GM18870 (cell line): ENCODE measurements around the gene MKI67.
A peak's percentile ranks its signal among the peaks of the same experiment; 100 is the strongest.
"Not testable (repeated sequence)": the region's sequence is repeated elsewhere in the genome, so short reads cannot be mapped to it uniquely, and the experiment has no call there.

Experiments used
- ATAC-seq: cut with Tn5 transposase; IDR thresholded peaks from one replicate; pipeline ENCODE4 v1.9.1; 2021; ENCODE audit warnings: moderate library complexity; ENCODE audit not compliant: unreplicated experiment

MKI67 gene

GRCh38 chr10:128150561-128150960, 24.3 kb upstream of the MKI67 start:
- ATAC-seq, result no peak

DNA sequence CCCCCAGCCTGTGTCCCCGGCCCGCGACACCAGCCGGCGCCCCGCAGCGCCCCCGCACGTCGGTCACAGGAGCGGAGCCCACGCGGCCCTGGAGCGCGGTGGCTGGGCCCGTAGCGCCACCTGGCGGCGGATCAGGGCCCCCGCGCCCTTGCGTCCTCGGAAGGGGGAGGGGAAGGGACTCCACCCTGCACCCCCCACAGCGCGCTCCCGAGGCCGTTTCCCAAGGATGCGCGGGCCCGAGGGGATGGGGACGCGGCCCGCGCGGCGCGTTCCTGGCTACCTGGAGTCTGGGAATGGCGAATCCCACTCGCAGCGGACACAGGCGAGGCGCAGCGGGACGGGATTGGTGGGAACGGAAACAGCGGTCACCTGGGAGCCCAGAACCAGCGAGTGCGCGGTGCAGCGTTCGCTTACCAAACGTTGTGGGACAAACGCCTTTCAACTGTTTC, 23.8 kb upstream of the MKI67 start:
- peak; percentile 40 for ATAC-seq

DNA sequence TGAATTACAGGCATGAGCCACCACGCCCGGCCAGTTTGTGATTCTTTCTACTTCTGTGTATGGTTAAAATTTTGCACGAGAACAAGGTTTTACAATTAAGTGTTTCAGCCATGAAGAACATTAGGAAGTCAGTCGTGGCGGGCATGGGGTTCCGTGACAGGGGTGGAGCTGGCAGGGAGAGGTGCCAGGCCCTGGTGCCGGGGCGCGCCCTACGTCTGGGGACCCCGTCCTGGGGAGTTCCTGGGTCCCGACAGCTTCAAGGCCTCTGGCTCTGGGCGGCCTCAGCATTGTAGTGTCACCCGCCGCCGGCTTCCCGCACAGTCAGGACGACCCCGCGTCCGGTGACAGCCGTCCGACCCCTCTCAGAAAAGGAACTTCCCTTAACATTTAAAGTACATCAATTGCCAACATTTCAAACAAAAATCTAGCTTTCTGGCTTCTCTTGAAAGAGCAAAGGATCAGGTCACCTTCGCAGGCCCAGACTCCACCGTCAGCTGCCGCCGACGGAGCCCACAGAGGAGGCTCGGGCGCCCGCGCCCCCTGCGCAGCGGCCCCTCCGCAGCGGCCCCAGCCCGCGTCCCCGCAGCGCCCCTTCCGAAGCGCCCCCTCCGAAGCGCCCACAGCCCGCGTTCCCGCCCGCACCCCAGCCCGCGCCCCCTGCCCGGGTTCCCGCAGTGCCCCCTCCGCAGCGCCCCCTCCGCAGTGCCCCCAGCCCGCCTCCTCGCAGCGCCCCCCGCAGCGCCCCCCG, 23.2 kb upstream of the MKI67 start:
- no peak for ATAC-seq

DNA sequence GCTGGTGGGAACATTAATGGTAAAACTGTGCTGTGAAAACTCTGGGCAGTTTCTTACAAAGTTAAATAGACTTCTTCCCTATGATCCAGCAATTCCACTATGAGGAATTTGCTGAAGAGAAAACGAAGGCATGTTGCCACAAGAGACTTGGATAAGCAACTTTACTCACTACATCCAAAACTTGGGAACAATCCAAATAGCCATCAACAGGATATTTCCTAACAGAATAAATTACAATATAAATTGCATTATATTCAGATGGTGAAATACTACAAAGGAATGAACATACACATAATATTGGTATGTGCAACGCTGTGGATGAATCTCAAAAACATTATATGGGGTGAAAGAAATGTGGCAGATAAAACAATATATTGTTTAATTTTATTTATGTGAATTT, 21.4 kb upstream of the MKI67 start:
- no peak for ATAC-seq

- peak; percentile 61 for ATAC-seq
Observed at GRCh38 chr10:128147064-128147463, 20.8 kb upstream of the MKI67 start.

DNA sequence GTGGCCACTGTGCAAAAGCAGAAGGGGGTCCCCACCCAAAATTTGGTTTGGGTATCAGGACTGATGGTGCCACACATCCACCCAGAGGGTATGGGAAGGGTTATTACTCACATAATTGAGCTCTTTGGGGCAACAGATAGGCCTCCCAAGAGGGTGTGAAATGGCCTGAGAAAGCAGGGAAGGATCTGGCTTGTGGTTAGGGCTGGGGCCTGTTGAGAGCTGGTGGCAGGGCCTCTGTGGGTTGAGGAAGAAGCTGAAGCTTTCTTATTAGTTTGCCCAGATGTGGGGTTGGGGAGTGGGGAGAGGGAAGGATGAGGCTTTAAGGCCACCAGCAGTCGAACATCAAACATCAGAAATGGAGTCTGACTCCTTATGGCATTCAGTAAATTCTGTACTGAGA, 18.3 kb upstream of the MKI67 start:
- ATAC-seq, result no peak

- ATAC-seq, result no peak
Observed at GRCh38 chr10:128143531-128143930, 17.3 kb upstream of the MKI67 start.

DNA sequence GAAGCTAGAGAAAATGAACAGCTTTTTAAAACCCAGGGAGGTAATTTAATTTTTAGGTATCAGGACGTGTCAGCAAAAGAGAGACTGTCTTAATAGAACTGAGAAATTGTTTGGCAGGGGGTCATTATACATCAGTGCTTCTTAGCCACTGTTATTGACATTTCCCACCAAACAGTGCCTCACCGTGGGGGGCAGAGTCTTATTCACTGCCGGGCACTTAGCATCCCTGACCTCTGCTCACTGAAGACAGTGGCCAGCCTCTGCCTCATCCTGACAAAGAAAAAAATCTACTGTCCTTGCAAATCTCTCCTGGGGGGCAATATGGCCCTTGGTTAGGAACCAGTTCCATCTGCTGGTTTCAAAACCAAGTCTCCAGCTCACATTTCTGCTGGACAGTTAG, 14.2 kb upstream of the MKI67 start:
- no peak for ATAC-seq

DNA sequence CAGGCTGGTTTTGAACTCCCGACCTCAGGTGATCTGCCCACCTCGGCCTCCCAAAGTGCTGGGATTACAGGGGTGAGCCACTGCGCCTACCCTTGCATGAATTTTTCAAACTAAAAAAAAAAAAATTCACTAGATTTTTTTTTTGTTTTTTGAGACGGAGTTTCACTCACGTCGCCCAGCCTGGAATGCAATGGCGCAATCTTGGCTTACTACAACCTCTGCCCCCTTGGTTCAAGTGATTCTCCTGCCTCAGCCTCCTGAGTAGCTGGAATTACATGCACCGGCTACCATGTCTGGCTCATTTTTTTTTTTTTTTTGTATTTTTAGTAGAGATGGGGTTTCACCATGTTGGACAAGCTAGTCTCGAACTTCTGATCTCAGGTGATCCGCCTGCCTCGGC, 12.2 kb upstream of the MKI67 start:
- not testable (repeated sequence) for ATAC-seq

DNA sequence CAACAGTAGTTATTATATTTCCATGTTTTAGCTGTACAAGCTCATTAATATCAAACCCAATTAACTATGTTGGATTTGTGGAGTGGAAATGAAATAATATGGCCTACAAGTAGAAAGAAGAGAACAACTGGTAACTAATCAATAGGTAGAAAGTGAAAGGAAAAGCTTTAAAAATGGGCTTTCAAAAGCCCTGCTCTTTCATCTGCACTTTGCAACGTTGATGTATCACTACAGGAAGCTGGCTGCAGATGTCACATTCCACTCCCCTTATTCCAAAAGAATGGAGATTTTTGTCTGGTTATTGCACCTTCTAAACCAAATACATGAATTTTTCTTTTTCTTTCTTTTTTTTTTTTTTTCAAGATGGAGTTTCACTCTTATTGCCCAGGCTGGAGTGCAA, 11.7 kb upstream of the MKI67 start:
- ATAC-seq, result peak; percentile 77

- ATAC-seq, result no peak
Observed at GRCh38 chr10:128130051-128130450, 3.8 kb upstream of the MKI67 start.

- ATAC-seq, result no peak
Observed at GRCh38 chr10:128128582-128128981, 2.4 kb upstream of the MKI67 start.

- no peak for ATAC-seq
Observed at GRCh38 chr10:128125416-128125943, 743 bp downstream of the MKI67 start.

DNA sequence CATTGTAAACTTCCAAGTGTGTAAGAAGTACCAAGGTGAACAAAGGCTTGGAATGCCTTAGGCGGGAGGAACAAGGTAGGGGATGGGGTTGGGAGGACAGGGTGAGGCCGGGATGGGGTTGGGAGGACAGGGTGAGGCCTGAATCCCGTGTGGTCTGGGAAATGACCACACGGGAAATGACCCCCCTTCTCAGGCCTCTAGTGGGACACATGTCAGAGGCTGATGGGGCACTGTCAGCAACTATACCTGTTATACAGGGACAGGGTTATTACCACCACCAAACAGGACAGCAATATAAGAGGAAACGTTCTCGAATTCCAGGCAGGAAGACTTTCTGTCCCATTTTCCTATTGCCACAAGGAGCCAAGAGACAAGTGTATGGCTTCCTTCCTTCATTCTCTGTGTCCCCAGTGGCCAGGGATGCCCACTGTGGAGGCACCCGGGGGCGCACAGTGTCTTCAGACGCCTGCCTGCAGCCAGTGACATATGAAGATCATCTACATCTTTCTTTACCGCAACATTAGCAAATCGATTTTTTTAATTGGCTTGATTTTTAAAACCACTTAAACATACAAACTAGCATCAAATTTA, 1.3 kb downstream of the MKI67 start:
- ATAC-seq, result no peak

GRCh38 chr10:128123846-128124245, 2.4 kb downstream of the MKI67 start:
- no peak for ATAC-seq

- no peak for ATAC-seq
Observed at GRCh38 chr10:128122931-128123330, 3.3 kb downstream of the MKI67 start.

GRCh38 chr10:128121750-128122412, 4.3 kb downstream of the MKI67 start:
- no peak for ATAC-seq

GRCh38 chr10:128116851-128117615, 9.2 kb downstream of the MKI67 start:
- ATAC-seq, result no peak

DNA sequence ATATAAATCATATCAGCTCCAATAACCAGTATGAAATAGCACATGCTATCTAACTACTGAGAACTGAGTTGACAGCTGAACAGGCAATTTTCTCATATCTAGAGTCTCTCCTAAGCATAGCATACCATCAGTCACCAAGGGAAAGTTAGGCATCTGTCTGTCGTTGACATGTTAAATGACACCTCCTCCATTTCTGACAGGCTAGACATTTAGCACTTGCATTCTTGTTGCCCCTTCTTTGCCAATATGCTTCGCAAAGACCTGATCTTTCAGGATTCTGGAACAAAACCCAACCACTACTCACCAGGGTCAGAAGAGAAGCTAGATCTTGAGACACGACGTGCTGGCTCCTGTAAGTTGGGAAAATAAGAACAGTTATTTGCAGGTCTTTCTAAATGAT, 10.0 kb downstream of the MKI67 start:
- no peak for ATAC-seq

DNA sequence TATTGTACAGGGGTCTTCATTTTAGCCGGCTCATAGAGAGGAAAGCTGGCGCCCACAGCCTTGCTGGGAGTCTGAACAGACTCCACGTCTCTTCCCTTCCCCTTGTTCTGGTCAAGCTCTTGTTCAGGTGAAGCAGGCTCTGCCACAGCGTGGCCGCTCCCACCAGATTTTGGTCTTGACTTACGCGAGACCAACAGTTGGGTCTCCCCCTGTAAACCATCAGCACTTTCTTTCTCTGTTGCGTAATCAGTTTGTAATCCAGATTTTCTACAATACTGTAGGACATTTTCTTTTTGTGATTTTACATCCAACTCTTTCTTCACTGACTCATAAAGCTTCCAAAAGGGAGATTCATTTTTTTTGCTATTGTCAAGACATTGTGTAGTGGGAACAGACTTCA, 10.9 kb downstream of the MKI67 start:
- ATAC-seq, result no peak

DNA sequence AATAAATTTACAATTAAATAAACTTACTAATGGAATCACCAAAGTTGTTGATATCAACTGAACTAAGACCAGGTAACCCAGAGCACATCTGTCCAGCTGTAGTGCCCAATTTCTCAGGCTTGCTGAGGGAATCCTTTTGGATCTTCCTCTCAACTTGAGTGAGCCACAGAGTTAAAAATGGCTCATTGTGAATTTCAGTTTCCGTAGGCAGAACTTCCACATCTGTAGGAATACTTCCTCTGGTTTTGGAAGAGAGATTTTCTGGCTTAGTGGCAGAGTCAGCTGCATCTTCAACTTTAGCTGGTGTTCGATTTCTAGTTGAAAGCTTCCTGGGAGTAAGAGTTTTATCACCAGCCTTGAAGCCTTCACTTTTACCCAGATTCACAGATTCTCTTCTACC, 11.3 kb downstream of the MKI67 start:
- ATAC-seq, result no peak
